Ovary (tissue), 3 donors: Measurements from ENCODE around the gene GRM3.

ENCODE experiments used
- CTCF ChIP-seq, 3 donors: fragments of 450-650 bp in 2 of 3; fragments of 200-600 bp in 1 of 3; IDR thresholded peaks; one replicate each; pipeline versions ENCODE4 v1.5.1 to v1.8.0; 2016 to 2022; ENCODE audit warnings: antibody characterized with exemption in 3 of 3, mild to moderate bottlenecking in 1 of 3
- POLR2A ChIP-seq: fragments of 450-650 bp; IDR thresholded peaks from one replicate; pipeline ENCODE4 v1.6.1; 2017; ENCODE audit warnings: antibody characterized with exemption, mild to moderate bottlenecking, moderate library complexity
- donor health status: DM: no; HTN: no; CAD: no.

- no peak for TF ChIP-seq CTCF (IDR thresholded peaks at IDR 0.05)
- TF ChIP-seq POLR2A = no peak
Observed at GRCh38 chr7:86667732-86668131, 24.0 kb downstream of the GRM3 start.
